SK-N-SH (cell line): ENCODE data around the gene PEA15.

Source experiments
- ELF1 ChIP-seq: IDR thresholded peaks from 2 replicates; pipeline ENCODE4 v1.4.0; 2012
- FOXJ3 ChIP-seq: sonication (generic); formaldehyde crosslinking; IDR thresholded peaks from 2 replicates; pipeline ENCODE4 v1.5.1; 2020; ENCODE audit warnings: mild to moderate bottlenecking, missing genetic modification reagents
- MXI1 ChIP-seq: IDR thresholded peaks from 2 replicates; pipeline ENCODE4 v1.6.1; 2012; ENCODE audit warnings: mild to moderate bottlenecking, low read depth, low read length, improper control_type of control experiment
- RAD21 ChIP-seq: IDR thresholded peaks from 2 replicates; pipeline ENCODE4 v1.6.1; 2012; ENCODE audit warnings: mild to moderate bottlenecking, low read length
- TF ChIP-seq, protein P1 (sequence below): fragments of 150-350 bp; IDR thresholded peaks from 2 replicates; pipeline ENCODE4 v1.6.1; 2016; ENCODE audit warnings: mild to moderate bottlenecking, low read depth, low read length
- TF ChIP-seq, protein P2 (sequence below): fragments of 200-600 bp; sonication (generic); IDR thresholded peaks from 2 replicates; pipeline ENCODE4 v1.6.1; 2017; ENCODE audit warnings: antibody characterized with exemption, mild to moderate bottlenecking, moderate library complexity

DNA sequence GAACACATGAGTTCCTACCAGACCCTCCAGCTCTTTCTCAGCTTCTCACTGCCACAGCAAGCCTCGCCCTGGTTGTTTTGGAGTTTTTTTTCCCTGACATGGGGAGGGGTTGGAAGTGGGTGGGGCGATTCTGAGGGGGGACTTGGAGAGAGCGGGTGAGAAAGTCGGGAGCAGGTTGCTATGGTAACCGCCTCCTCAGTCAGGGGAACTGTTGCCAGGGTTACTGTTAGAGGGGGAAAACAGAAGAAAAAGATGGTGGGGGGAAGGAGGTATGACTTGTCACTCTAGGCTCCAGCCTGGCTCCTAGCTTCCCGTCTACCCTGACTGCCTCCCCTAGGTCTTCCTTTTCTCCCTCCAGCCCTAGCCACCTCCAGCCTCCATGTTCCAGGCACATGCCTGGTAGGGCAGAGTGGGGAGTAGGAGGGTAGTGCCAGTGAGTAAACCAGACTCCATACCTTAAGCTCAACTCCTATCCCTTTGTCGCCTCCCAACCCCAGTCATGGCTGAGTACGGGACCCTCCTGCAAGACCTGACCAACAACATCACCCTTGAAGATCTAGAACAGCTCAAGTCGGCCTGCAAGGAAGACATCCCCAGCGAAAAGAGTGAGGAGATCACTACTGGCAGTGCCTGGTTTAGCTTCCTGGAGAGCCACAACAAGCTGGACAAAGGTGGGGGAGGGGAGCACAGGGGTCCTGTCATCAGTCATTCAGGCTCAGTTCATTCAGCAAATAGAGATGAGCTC is 6.0 kb downstream of the PEA15 start:
- no peak for TF ChIP-seq ELF1
- TF ChIP-seq, protein P1, sequence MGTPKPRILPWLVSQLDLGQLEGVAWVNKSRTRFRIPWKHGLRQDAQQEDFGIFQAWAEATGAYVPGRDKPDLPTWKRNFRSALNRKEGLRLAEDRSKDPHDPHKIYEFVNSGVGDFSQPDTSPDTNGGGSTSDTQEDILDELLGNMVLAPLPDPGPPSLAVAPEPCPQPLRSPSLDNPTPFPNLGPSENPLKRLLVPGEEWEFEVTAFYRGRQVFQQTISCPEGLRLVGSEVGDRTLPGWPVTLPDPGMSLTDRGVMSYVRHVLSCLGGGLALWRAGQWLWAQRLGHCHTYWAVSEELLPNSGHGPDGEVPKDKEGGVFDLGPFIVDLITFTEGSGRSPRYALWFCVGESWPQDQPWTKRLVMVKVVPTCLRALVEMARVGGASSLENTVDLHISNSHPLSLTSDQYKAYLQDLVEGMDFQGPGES, result no peak
- TF ChIP-seq MXI1, result no peak
- TF ChIP-seq RAD21, result no peak
- TF ChIP-seq, protein P2, sequence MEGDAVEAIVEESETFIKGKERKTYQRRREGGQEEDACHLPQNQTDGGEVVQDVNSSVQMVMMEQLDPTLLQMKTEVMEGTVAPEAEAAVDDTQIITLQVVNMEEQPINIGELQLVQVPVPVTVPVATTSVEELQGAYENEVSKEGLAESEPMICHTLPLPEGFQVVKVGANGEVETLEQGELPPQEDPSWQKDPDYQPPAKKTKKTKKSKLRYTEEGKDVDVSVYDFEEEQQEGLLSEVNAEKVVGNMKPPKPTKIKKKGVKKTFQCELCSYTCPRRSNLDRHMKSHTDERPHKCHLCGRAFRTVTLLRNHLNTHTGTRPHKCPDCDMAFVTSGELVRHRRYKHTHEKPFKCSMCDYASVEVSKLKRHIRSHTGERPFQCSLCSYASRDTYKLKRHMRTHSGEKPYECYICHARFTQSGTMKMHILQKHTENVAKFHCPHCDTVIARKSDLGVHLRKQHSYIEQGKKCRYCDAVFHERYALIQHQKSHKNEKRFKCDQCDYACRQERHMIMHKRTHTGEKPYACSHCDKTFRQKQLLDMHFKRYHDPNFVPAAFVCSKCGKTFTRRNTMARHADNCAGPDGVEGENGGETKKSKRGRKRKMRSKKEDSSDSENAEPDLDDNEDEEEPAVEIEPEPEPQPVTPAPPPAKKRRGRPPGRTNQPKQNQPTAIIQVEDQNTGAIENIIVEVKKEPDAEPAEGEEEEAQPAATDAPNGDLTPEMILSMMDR, result no peak
- no peak for TF ChIP-seq FOXJ3 (CRISPR knock-in tag)
